ENCODE results near the gene GAS2. TPM values are rescaled to one million over a fixed set of nuclear protein-coding genes. Genes with fewer than 3 reads are reported as not detected.

GAS2 gene
- total RNA-seq, 1 donor from 2014 or later: 0.70 TPM

GRCh38 chr11:22802861-22803260 lies 136.4 kb downstream of the GAS2 start:
- Mint-ChIP-seq H3K27ac (ENCODE audit: unreplicated experiment) (no peak overlapping the region), H3K36me3 (ENCODE audit: unreplicated experiment) (no peaks in the 10 kb centered on the region), H3K27me3 (ENCODE audit: unreplicated experiment) (peaks cover 3% of the 10 kb centered on the region), H3K9me3 (ENCODE audit: unreplicated experiment) (no peaks in the 10 kb centered on the region), H3K4me3 (ENCODE audit: unreplicated experiment) (no peak overlapping the region), H3K4me1 (ENCODE audit: unreplicated experiment) (no peaks in the 10 kb centered on the region)
- TF ChIP-seq, protein P1, sequence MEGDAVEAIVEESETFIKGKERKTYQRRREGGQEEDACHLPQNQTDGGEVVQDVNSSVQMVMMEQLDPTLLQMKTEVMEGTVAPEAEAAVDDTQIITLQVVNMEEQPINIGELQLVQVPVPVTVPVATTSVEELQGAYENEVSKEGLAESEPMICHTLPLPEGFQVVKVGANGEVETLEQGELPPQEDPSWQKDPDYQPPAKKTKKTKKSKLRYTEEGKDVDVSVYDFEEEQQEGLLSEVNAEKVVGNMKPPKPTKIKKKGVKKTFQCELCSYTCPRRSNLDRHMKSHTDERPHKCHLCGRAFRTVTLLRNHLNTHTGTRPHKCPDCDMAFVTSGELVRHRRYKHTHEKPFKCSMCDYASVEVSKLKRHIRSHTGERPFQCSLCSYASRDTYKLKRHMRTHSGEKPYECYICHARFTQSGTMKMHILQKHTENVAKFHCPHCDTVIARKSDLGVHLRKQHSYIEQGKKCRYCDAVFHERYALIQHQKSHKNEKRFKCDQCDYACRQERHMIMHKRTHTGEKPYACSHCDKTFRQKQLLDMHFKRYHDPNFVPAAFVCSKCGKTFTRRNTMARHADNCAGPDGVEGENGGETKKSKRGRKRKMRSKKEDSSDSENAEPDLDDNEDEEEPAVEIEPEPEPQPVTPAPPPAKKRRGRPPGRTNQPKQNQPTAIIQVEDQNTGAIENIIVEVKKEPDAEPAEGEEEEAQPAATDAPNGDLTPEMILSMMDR (IDR thresholded peaks at IDR 0.05): no peak
- DNase-seq (ENCODE audit: extremely low spot score, unreplicated experiment): no peak

- DNase-seq (ENCODE audit: extremely low spot score, unreplicated experiment): no peak
- no peaks in the 10 kb centered on the region for H3K4me1 Mint-ChIP-seq (ENCODE audit: unreplicated experiment)
- H3K27me3 Mint-ChIP-seq (ENCODE audit: unreplicated experiment): no peaks in the 10 kb centered on the region
- peaks cover 9% of the 10 kb centered on the region for H3K9me3 Mint-ChIP-seq (ENCODE audit: unreplicated experiment)
- no peaks in the 10 kb centered on the region for H3K36me3 Mint-ChIP-seq (ENCODE audit: unreplicated experiment)
- no peak overlapping the region for H3K4me3 Mint-ChIP-seq (ENCODE audit: unreplicated experiment)
- H3K27ac Mint-ChIP-seq (ENCODE audit: unreplicated experiment): no peak overlapping the region
- TF ChIP-seq, protein P1 (IDR thresholded peaks at IDR 0.05): no peak
Measured at GRCh38 chr11:22807391-22807790, 141.0 kb downstream of the GAS2 start.

DNA sequence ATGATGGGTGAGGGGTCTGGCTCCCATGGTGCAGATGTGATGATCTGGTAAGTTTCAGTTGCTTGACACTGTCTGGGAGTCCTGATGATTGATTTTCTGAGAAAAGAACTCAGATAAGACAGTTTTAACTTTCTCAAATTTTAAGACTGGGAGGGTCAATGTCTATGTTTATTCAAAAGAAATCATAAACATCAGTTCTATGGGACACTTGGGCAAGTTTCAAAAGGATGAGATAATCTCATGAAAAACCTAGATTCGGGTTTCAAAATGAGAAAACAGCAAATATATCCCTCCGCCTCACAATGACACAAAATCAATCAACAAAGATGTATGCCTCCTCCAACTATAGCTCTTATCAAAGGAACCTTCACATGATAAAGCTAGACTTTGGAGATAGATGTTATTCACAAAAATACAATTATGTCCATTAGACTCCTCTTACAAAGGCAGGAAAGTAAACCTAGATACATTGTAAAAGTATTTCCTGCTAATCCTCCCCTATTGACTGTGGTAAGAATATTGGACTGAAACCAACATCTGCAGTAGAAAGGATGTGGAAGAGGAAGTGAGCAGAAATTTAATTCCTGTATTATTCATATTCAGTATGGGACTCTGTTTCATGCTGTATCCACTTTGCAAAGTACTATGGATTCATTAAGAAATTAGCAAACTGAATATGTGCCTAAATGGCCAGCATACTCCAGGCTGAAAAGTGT lies 141.6 kb downstream of the GAS2 start:
- no peak for DNase-seq (ENCODE audit: extremely low spot score, unreplicated experiment)
- Mint-ChIP-seq H3K9me3 (ENCODE audit: unreplicated experiment) (peaks cover 9% of the 10 kb centered on the region), H3K4me3 (ENCODE audit: unreplicated experiment) (no peak overlapping the region), H3K27me3 (ENCODE audit: unreplicated experiment) (no peaks in the 10 kb centered on the region), H3K36me3 (ENCODE audit: unreplicated experiment) (no peaks in the 10 kb centered on the region), H3K4me1 (ENCODE audit: unreplicated experiment) (no peaks in the 10 kb centered on the region), H3K27ac (ENCODE audit: unreplicated experiment) (no peak overlapping the region)
- TF ChIP-seq, protein P1 (IDR thresholded peaks at IDR 0.05): no peak

- Mint-ChIP-seq H3K36me3 (ENCODE audit: unreplicated experiment) (no peaks in the 10 kb centered on the region), H3K4me3 (ENCODE audit: unreplicated experiment) (no peak overlapping the region), H3K9me3 (ENCODE audit: unreplicated experiment) (peaks cover 9% of the 10 kb centered on the region), H3K27me3 (ENCODE audit: unreplicated experiment) (no peaks in the 10 kb centered on the region), H3K27ac (ENCODE audit: unreplicated experiment) (no peak overlapping the region), H3K4me1 (ENCODE audit: unreplicated experiment) (no peaks in the 10 kb centered on the region)
- TF ChIP-seq, protein P1 (IDR thresholded peaks at IDR 0.05): no peak
- no peak for DNase-seq (ENCODE audit: extremely low spot score, unreplicated experiment)
Measured at GRCh38 chr11:22808571-22809197, 142.3 kb downstream of the GAS2 start.

- TF ChIP-seq, protein P1 (IDR thresholded peaks at IDR 0.05): no peak
- no peak overlapping the region for H3K27ac Mint-ChIP-seq (ENCODE audit: unreplicated experiment)
- no peaks in the 10 kb centered on the region for H3K36me3 Mint-ChIP-seq (ENCODE audit: unreplicated experiment)
- DNase-seq (ENCODE audit: extremely low spot score, unreplicated experiment): no peak
- peaks cover 9% of the 10 kb centered on the region for H3K9me3 Mint-ChIP-seq (ENCODE audit: unreplicated experiment)
- no peaks in the 10 kb centered on the region for H3K4me1 Mint-ChIP-seq (ENCODE audit: unreplicated experiment)
- H3K4me3 Mint-ChIP-seq (ENCODE audit: unreplicated experiment): no peak overlapping the region
- H3K27me3 Mint-ChIP-seq (ENCODE audit: unreplicated experiment): no peaks in the 10 kb centered on the region
Measured at GRCh38 chr11:22809893-22810292, 143.5 kb downstream of the GAS2 start.
